B cell (primary cell): ENCODE results near the gene GRM4. TPM values are rescaled to one million over a fixed set of nuclear protein-coding genes. Genes with fewer than 3 reads are reported as not detected.

ENCODE experiments used
- ATAC-seq: fragments of 200-7000 bp; cut with Tn5 transposase; one replicate; pipeline ENCODE4 v1.10.0; 2021; ENCODE audit warnings: low read depth, mild to moderate bottlenecking, moderate number of reproducible peaks, moderate library complexity
- CTCF ChIA-PET: fragments of 350-600 bp; sonication (Branson Sonifier 250); formaldehyde crosslinking; loops from one replicate; lab custom pipeline; 2021; ENCODE audit warnings: antibody characterized with exemption, inconsistent platforms; lab: Charles Lee
- POLR2A ChIA-PET: fragments of 350-600 bp; sonication (Branson Sonifier 250); formaldehyde crosslinking; loops from one replicate; lab custom pipeline; 2021; ENCODE audit warnings: antibody characterized with exemption; lab: Charles Lee
- DNase-seq: peaks from one replicate; pipeline ENCODE4 v3.0.0; 2013
- H2AFZ ChIP-seq: 2 replicates; pipeline ENCODE4 v1.6.1; 2012; ENCODE audit warnings: mild to moderate bottlenecking, low read depth, low read length; ENCODE audit not compliant: insufficient read depth, poor library complexity, severe bottlenecking
- H3K27ac ChIP-seq, 2 donors: 1 replicate in 1 of 2; 2 replicates in 1 of 2; pipeline ENCODE4 v1.5.1; 2012 to 2013; ENCODE audit warnings: low read length in 2 of 2, mild to moderate bottlenecking in 2 of 2, moderate library complexity in 1 of 2
- H3K27me3 ChIP-seq, 4 experiments: fragments of 200-600 bp in 1 of 4; sonication (generic) in 1 of 4; replicated peaks in 1 of 4; 1 replicate in 2 of 4; 2 replicates in 2 of 4; pipeline versions ENCODE4 v1.6.1 to v1.7.0; 2013 to 2016; ENCODE audit warnings: low read length in 3 of 4, mild to moderate bottlenecking in 2 of 4, mixed read lengths in 1 of 4, moderate library complexity in 1 of 4; ENCODE audit not compliant: insufficient read depth in 4 of 4, control insufficient read depth in 3 of 4; ENCODE audit errors: control extremely low read depth in 1 of 4
- H3K36me3 ChIP-seq, 2 experiments: replicated peaks in 1 of 2; 1 replicate in 1 of 2; 2 replicates in 1 of 2; pipeline versions ENCODE4 v1.6.1 to v1.7.1; 2013; ENCODE audit warnings: low read length in 1 of 2; ENCODE audit not compliant: insufficient read depth in 2 of 2, control insufficient read depth in 1 of 2; ENCODE audit errors: control extremely low read depth in 1 of 2, extremely low read depth in 1 of 2
- H3K4me1 ChIP-seq, 2 donors: fragments of 200-600 bp in 1 of 2; sonication (generic) in 1 of 2; 1 replicate in 1 of 2; 2 replicates in 1 of 2; pipeline versions ENCODE4 v1.5.1 to v1.6.1; 2013 to 2017; ENCODE audit warnings: low read length in 2 of 2; ENCODE audit not compliant: control insufficient read depth in 2 of 2, insufficient read depth in 2 of 2
- H3K4me2 ChIP-seq: replicated peaks from 2 replicates; pipeline ENCODE3; 2012; ENCODE audit warnings: mild to moderate bottlenecking, low read depth, low read length; ENCODE audit not compliant: poor library complexity, severe bottlenecking
- H3K4me3 ChIP-seq, 5 experiments: fragments of 200-600 bp in 1 of 5; sonication (generic) in 1 of 5; 1 replicate in 3 of 5; 2 replicates in 2 of 5; pipeline versions ENCODE4 v1.5.1 to v1.7.0; 2011 to 2016; ENCODE audit warnings: low read length in 4 of 5, mild to moderate bottlenecking in 4 of 5, low read depth in 2 of 5, control low read depth in 1 of 5, moderate library complexity in 1 of 5; ENCODE audit not compliant: insufficient read depth in 1 of 5; ENCODE audit errors: control extremely low read depth in 1 of 5, extremely low read depth in 1 of 5
- H3K79me2 ChIP-seq: fragments of 200-600 bp; sonication (generic); one replicate; pipeline ENCODE4 v1.6.0; 2016; ENCODE audit warnings: low read length; ENCODE audit not compliant: control insufficient read depth, insufficient read depth
- H3K9ac ChIP-seq: fragments of 200-600 bp; sonication (generic); 2 replicates; pipeline ENCODE4 v1.6.1; 2017; ENCODE audit warnings: mild to moderate bottlenecking, low read length, moderate library complexity
- H3K9me3 ChIP-seq, 3 donors: one replicate each; pipeline versions ENCODE4 v1.6.1 to v1.7.1; 2013; ENCODE audit warnings: low read length in 2 of 3; ENCODE audit not compliant: control insufficient read depth in 2 of 3, insufficient read depth in 1 of 3; ENCODE audit errors: control extremely low read depth in 1 of 3
- H4K20me1 ChIP-seq: 2 replicates; pipeline ENCODE4 v1.6.0; 2012; ENCODE audit warnings: mild to moderate bottlenecking, low read length; ENCODE audit not compliant: insufficient read depth, control insufficient read depth, poor library complexity, severe bottlenecking
- H3K27ac Mint-ChIP-seq: one replicate; pipeline ENCODE4 v1.8.0; 2021; ENCODE audit warnings: mixed read lengths
- H3K27me3 Mint-ChIP-seq: one replicate; pipeline ENCODE4 v1.8.0; 2021; ENCODE audit warnings: mixed read lengths
- H3K4me1 Mint-ChIP-seq: one replicate; pipeline ENCODE4 v1.8.0; 2021; ENCODE audit warnings: mixed read lengths
- H3K4me3 Mint-ChIP-seq: one replicate; pipeline ENCODE4 v1.8.0; 2021; ENCODE audit warnings: mixed read lengths
- H3K9me3 Mint-ChIP-seq: one replicate; pipeline ENCODE4 v1.8.0; 2022; ENCODE audit warnings: mixed read lengths; ENCODE audit not compliant: insufficient read depth
- CTCF ChIP-seq: fragments of 200-600 bp; IDR thresholded peaks from one replicate; pipeline ENCODE4 v1.8.0; 2022; ENCODE audit warnings: antibody characterized with exemption, mild to moderate bottlenecking
- EZH2 ChIP-seq: IDR thresholded peaks from 2 replicates; pipeline ENCODE4 v1.6.1; 2012; ENCODE audit warnings: borderline replicate concordance, low read depth, mild to moderate bottlenecking, moderate library complexity, low read length; ENCODE audit not compliant: insufficient read depth, poor library complexity, severe bottlenecking
- WGBS: methylation state at CpG from one replicate; pipeline ENCODE4 v1.1.5; 2013; ENCODE audit warnings: missing lambda C conversion rate; ENCODE audit not compliant: insufficient coverage; 5-methylcytosine and 5-hydroxymethylcytosine counted together
- intact Hi-C: fragments of 100-400 bp; cut with micrococcal nuclease; formaldehyde crosslinking; loops from one replicate; pipeline ENCODE4 v1.10.0; 2022
- polyA plus RNA-seq: library from polyadenylated mRNA; depleted of rRNA; stranded (reverse); fragments of >200 nt; gene quantifications from 2 replicates; pipeline ENCODE4 v1.2.3, GENCODE V29; 2012
- total RNA-seq, 2 donors: library from RNA; stranded (reverse); fragments of 120-200 nt in 1 of 2; gene quantifications; 1 replicate in 1 of 2; 2 replicates in 1 of 2; pipeline versions ENCODE4 v1.2.3 to v1.2.4, GENCODE V29; 2013 to 2022

The GRM4 gene
- total and polyA plus RNA-seq, 2 donors (not counting 1 experiment from before 2014, with no cell fraction given) = 0.04 TPM; not detected in 1

GRCh38 chr6:34149831-34150400, 4.0 kb upstream of the GRM4 start:
- DNase-seq = no peak
- H3K4me1 Mint-ChIP-seq = peaks cover 23% of the 10 kb centered on the region
- Histone ChIP-seq H2AFZ (no peak overlapping the region), H3K36me3 (no peaks in the 10 kb centered on the region), H4K20me1 (no peaks in the 10 kb centered on the region), H3K4me3 (no peak overlapping the region), H3K9ac (no peak overlapping the region), H3K9me3 (peaks cover 0 to 7% (median 0%) of the 10 kb centered on the region in 3 donors), H3K4me1 (peaks cover 20 to 26% of the 10 kb centered on the region in 2 donors), H3K79me2 (no peaks in the 10 kb centered on the region), H3K4me2 (no peak overlapping the region), H3K27ac (no peak overlapping the region), H3K27me3 (peaks cover 0 to 66% (median 20%) of the 10 kb centered on the region in 4 experiments)
- ATAC-seq = no peak
- no peak overlapping the region for H3K4me3 Mint-ChIP-seq
- ChIA-PET POLR2A (interaction anchor here (0.6 kb wide), 1 partner anchor 522 kb away, joined by 3 read pairs; no protein-coding TSS in a partner anchor), CTCF (no interaction called here)
- intact Hi-C loops = loop anchor here (10.0 kb wide), 1 partner anchor 1155 kb away; no protein-coding TSS in a partner anchor
- WGBS = 92% methylated on average over 3 of the region's 4 CpGs
- H3K9me3 Mint-ChIP-seq = no peaks in the 10 kb centered on the region
- peaks cover 64% of the 10 kb centered on the region for H3K27me3 Mint-ChIP-seq
- no peak overlapping the region for H3K27ac Mint-ChIP-seq
- TF ChIP-seq CTCF (no peak), EZH2 (no peak)

- Mint-ChIP-seq H3K27me3 (peaks cover 63% of the 10 kb centered on the region), H3K4me1 (peaks cover 20% of the 10 kb centered on the region), H3K4me3 (no peak overlapping the region), H3K9me3 (no peaks in the 10 kb centered on the region), H3K27ac (no peak overlapping the region)
- peaks cover 0 to 9% (median 0%) of the 10 kb centered on the region in 3 donors for H3K9me3 ChIP-seq
- ATAC-seq (no peak), DNase-seq (no peak)
- peaks cover 20 to 27% of the 10 kb centered on the region in 2 donors for H3K4me1 ChIP-seq
- no peak for TF ChIP-seq EZH2
- no peak for TF ChIP-seq CTCF
- WGBS = 68% methylated on average over 4 of the region's 5 CpGs
- ChIA-PET POLR2A (no interaction called here), CTCF (no interaction called here)
- no peak overlapping the region for H3K4me3 ChIP-seq
- no peak overlapping the region for H3K27ac ChIP-seq
- H3K9ac ChIP-seq = no peak overlapping the region
- peaks cover 0 to 68% (median 20%) of the 10 kb centered on the region in 4 experiments for H3K27me3 ChIP-seq
- H3K79me2 ChIP-seq = no peaks in the 10 kb centered on the region
- intact Hi-C loops = no loop called here
- no peak overlapping the region for H2AFZ ChIP-seq
- no peaks in the 10 kb centered on the region for H4K20me1 ChIP-seq
- no peaks in the 10 kb centered on the region for H3K36me3 ChIP-seq
- H3K4me2 ChIP-seq = no peak overlapping the region
These were observed 3.5 kb upstream of the GRM4 start for GRCh38 chr6:34149452-34149810.
